Spinal cord (tissue), 10 donors: ENCODE measurements around the gene CILP2. TPM values are rescaled to one million over a fixed set of nuclear protein-coding genes. Genes with fewer than 3 reads are reported as not detected.

Experiments used
- DNase-seq, 6 donors: peaks; one replicate each; pipeline versions ENCODE4 v3.0.0 to v3.0.0-alpha.2; 2013 to 2015; ENCODE audit warnings: low spot score in 6 of 6, low read depth in 4 of 6
- H3K27ac ChIP-seq: one replicate; pipeline ENCODE4 v1.5.1; 2013; ENCODE audit warnings: low read depth, low read length, control low read depth
- H3K27me3 ChIP-seq: one replicate; pipeline ENCODE4 v1.6.1; 2013; ENCODE audit warnings: low read length; ENCODE audit not compliant: control insufficient read depth, insufficient read depth
- H3K36me3 ChIP-seq: one replicate; pipeline ENCODE4 v1.6.1; 2013; ENCODE audit warnings: low read length; ENCODE audit not compliant: control insufficient read depth, insufficient read depth
- H3K4me1 ChIP-seq: one replicate; pipeline ENCODE4 v1.6.1; 2013; ENCODE audit warnings: low read length; ENCODE audit not compliant: control insufficient read depth, insufficient read depth
- H3K4me3 ChIP-seq: one replicate; pipeline ENCODE4 v1.5.1; 2013; ENCODE audit warnings: low read depth, low read length, control low read depth
- H3K9me3 ChIP-seq: one replicate; pipeline ENCODE4 v1.6.1; 2013; ENCODE audit warnings: low read length; ENCODE audit not compliant: control insufficient read depth, insufficient read depth
- WGBS: methylation state at CpG from one replicate; pipeline ENCODE4 v1.1.5; 2013; ENCODE audit warnings: missing lambda C conversion rate; ENCODE audit not compliant: insufficient coverage; 5-methylcytosine and 5-hydroxymethylcytosine counted together
- polyA plus RNA-seq, 2 donors: library from polyadenylated mRNA; unstranded; fragments of 120-200 nt; gene quantifications; one replicate each; pipeline ENCODE4 v1.2.1, GENCODE V29; 2013; ENCODE audit not compliant: insufficient read length in 2 of 2
- total RNA-seq, 2 donors: library from RNA; depleted of rRNA in 1 of 2; stranded (reverse); fragments of 120-200 nt in 1 of 2; fragments of >200 nt in 1 of 2; gene quantifications; one replicate each; pipeline versions ENCODE4 v1.2.3 to v1.2.4, GENCODE V29; 2013 to 2014
- donor health status: healthy.

The CILP2 gene
- total and polyA plus RNA-seq, 4 donors, result 0.33 to 1.0 (median 0.79) TPM

GRCh38 chr19:19544257-19544953, 6.3 kb downstream of the CILP2 start:
- Histone ChIP-seq H3K4me1 (peaks cover 22% of the 10 kb centered on the region), H3K36me3 (peaks cover 10% of the 10 kb centered on the region), H3K27me3 (peaks cover 26% of the 10 kb centered on the region), H3K27ac (no peak overlapping the region), H3K9me3 (no peaks in the 10 kb centered on the region), H3K4me3 (no peak overlapping the region)
- DNase-seq, result no peak
- WGBS, result 92% methylated on average over 75 of the region's 75 CpGs

- H3K36me3 ChIP-seq, result peaks cover 10% of the 10 kb centered on the region
- no peak for DNase-seq
- peaks cover 17% of the 10 kb centered on the region for H3K4me1 ChIP-seq
- WGBS, result 91% methylated on average over 53 of the region's 53 CpGs
- no peak overlapping the region for H3K4me3 ChIP-seq
- H3K9me3 ChIP-seq, result no peaks in the 10 kb centered on the region
- H3K27ac ChIP-seq, result no peak overlapping the region
- H3K27me3 ChIP-seq, result peaks cover 19% of the 10 kb centered on the region
Measured at GRCh38 chr19:19544954-19545591, 7.0 kb downstream of the CILP2 start.

- Histone ChIP-seq H3K4me1 (peaks cover 12% of the 10 kb centered on the region), H3K4me3 (no peak overlapping the region), H3K27me3 (peaks cover 14% of the 10 kb centered on the region), H3K27ac (no peak overlapping the region), H3K36me3 (peaks cover 10% of the 10 kb centered on the region), H3K9me3 (no peaks in the 10 kb centered on the region)
- 95% methylated on average over 23 of the region's 23 CpGs for WGBS
- no peak for DNase-seq
Measured at GRCh38 chr19:19545707-19546106, 7.6 kb downstream of the CILP2 start.

GRCh38 chr19:19546751-19547162, 8.7 kb downstream of the CILP2 start:
- no peak overlapping the region for H3K4me3 ChIP-seq
- 70% methylated on average over 19 of the region's 19 CpGs for WGBS
- no peak overlapping the region for H3K27ac ChIP-seq
- H3K9me3 ChIP-seq, result no peaks in the 10 kb centered on the region
- H3K27me3 ChIP-seq, result peaks cover 4% of the 10 kb centered on the region
- peaks cover 10% of the 10 kb centered on the region for H3K36me3 ChIP-seq
- DNase-seq, result no peak
- peaks cover 2% of the 10 kb centered on the region for H3K4me1 ChIP-seq

GRCh38 chr19:19547674-19548336, 9.7 kb downstream of the CILP2 start:
- DNase-seq, result no peak
- no peak overlapping the region for H3K27ac ChIP-seq
- no peaks in the 10 kb centered on the region for H3K4me1 ChIP-seq
- no peaks in the 10 kb centered on the region for H3K9me3 ChIP-seq
- 53% methylated on average over 14 of the region's 15 CpGs for WGBS
- H3K36me3 ChIP-seq, result peaks cover 10% of the 10 kb centered on the region
- no peaks in the 10 kb centered on the region for H3K27me3 ChIP-seq
- H3K4me3 ChIP-seq, result no peak overlapping the region

GRCh38 chr19:19548915-19549759, 11.1 kb downstream of the CILP2 start:
- H3K4me3 ChIP-seq, result no peak overlapping the region
- peaks cover 10% of the 10 kb centered on the region for H3K36me3 ChIP-seq
- WGBS, result 78% methylated on average over 11 of the region's 13 CpGs
- no peaks in the 10 kb centered on the region for H3K9me3 ChIP-seq
- H3K4me1 ChIP-seq, result no peaks in the 10 kb centered on the region
- H3K27me3 ChIP-seq, result no peaks in the 10 kb centered on the region
- DNase-seq, result no peak
- no peak overlapping the region for H3K27ac ChIP-seq

- no peak overlapping the region for H3K4me3 ChIP-seq
- no peak overlapping the region for H3K27ac ChIP-seq
- peaks cover 9% of the 10 kb centered on the region for H3K36me3 ChIP-seq
- no peak for DNase-seq
- H3K27me3 ChIP-seq, result no peaks in the 10 kb centered on the region
- no peaks in the 10 kb centered on the region for H3K4me1 ChIP-seq
- H3K9me3 ChIP-seq, result no peaks in the 10 kb centered on the region
- 78% methylated on average over 23 of the region's 23 CpGs for WGBS
Measured at GRCh38 chr19:19549804-19550464, 11.9 kb downstream of the CILP2 start.

- Histone ChIP-seq H3K4me3 (no peak overlapping the region), H3K9me3 (no peaks in the 10 kb centered on the region), H3K4me1 (no peaks in the 10 kb centered on the region), H3K36me3 (peaks cover 4% of the 10 kb centered on the region), H3K27me3 (no peaks in the 10 kb centered on the region), H3K27ac (no peak overlapping the region)
- no peak for DNase-seq
- WGBS, result 60% methylated on average over 7 of the region's 8 CpGs
Measured at GRCh38 chr19:19550485-19550929, 12.4 kb downstream of the CILP2 start.
